Fibroblast of lung (primary cell): ENCODE data around the gene SYT17. TPM values are rescaled to one million over a fixed set of nuclear protein-coding genes. Genes with fewer than 3 reads are reported as not detected.

ENCODE experiments used
- DNase-seq, 2 donors: peaks; one replicate each; pipeline versions ENCODE4 v3.0.0 to v3.0.0-alpha.2; 2010; ENCODE audit warnings: low read depth in 2 of 2
- H2AFZ ChIP-seq: 2 replicates; pipeline ENCODE4 v1.5.1; 2012; ENCODE audit warnings: low read length, control low read depth, inconsistent platforms
- H3K27ac ChIP-seq: 2 replicates; pipeline ENCODE4 v1.5.1; 2011; ENCODE audit warnings: low read length, control low read depth; ENCODE audit not compliant: insufficient read depth
- H3K27me3 ChIP-seq: 2 replicates; pipeline ENCODE4 v1.5.1; 2011; ENCODE audit warnings: mild to moderate bottlenecking, low read length; ENCODE audit not compliant: control insufficient read depth, insufficient read depth
- H3K36me3 ChIP-seq: 2 replicates; pipeline ENCODE4 v1.5.1; 2011; ENCODE audit warnings: low read length; ENCODE audit not compliant: control insufficient read depth, insufficient read depth
- H3K4me1 ChIP-seq: 2 replicates; pipeline ENCODE4 v1.5.1; 2011; ENCODE audit warnings: low read length; ENCODE audit not compliant: control insufficient read depth, insufficient read depth; ENCODE audit errors: extremely low read depth
- H3K4me2 ChIP-seq: 2 replicates; pipeline ENCODE4 v1.5.1; 2011; ENCODE audit warnings: low read length, control low read depth; ENCODE audit not compliant: insufficient read depth; ENCODE audit errors: extremely low read depth
- H3K4me3 ChIP-seq, 4 experiments: fragments of 200-600 bp in 1 of 4; sonication (generic) in 1 of 4; replicated peaks in 1 of 4; 2 replicates each; pipeline ENCODE4 v1.5.1; 2011 to 2016; ENCODE audit warnings: low read length in 4 of 4, low read depth in 3 of 4, mild to moderate bottlenecking in 3 of 4, control low read depth in 2 of 4, inconsistent platforms in 1 of 4, mixed read lengths in 1 of 4; ENCODE audit not compliant: insufficient read depth in 1 of 4; ENCODE audit errors: control extremely low read depth in 1 of 4
- H3K79me2 ChIP-seq: 2 replicates; pipeline ENCODE4 v1.5.1; 2012; ENCODE audit warnings: mild to moderate bottlenecking, low read length, inconsistent platforms; ENCODE audit not compliant: control insufficient read depth, insufficient read depth
- H3K9ac ChIP-seq: 2 replicates; pipeline ENCODE4 v1.5.1; 2011; ENCODE audit warnings: mild to moderate bottlenecking, low read length, control low read depth; ENCODE audit not compliant: insufficient read depth
- H3K9me3 ChIP-seq: 2 replicates; pipeline ENCODE4 v1.5.1; 2012; ENCODE audit warnings: low read depth, low read length; ENCODE audit not compliant: control insufficient read depth, insufficient read depth
- H4K20me1 ChIP-seq: 2 replicates; pipeline ENCODE4 v1.5.1; 2011; ENCODE audit warnings: low read length; ENCODE audit not compliant: control insufficient read depth, insufficient read depth; ENCODE audit errors: extremely low read depth
- CTCF ChIP-seq, 2 donors: IDR thresholded peaks in 1 of 2; conservative IDR thresholded peaks in 1 of 2; 1 replicate in 1 of 2; 2 replicates in 1 of 2; pipeline ENCODE4 v1.5.1; 2011 to 2012; ENCODE audit warnings: low read length in 2 of 2, control low read depth in 1 of 2, inconsistent platforms in 1 of 2, low read depth in 1 of 2, mild to moderate bottlenecking in 1 of 2
- EZH2 ChIP-seq: IDR thresholded peaks from 2 replicates; pipeline ENCODE4 v1.5.1; 2012; ENCODE audit warnings: low read length, control low read depth, mild to moderate bottlenecking; ENCODE audit errors: missing control alignments
- polyA plus RNA-seq, 2 donors: library from polyadenylated mRNA; depleted of rRNA in 1 of 2; stranded (reverse) in 1 of 2; unstranded in 1 of 2; fragments of >200 nt; gene quantifications; 2 replicates each; pipeline ENCODE4 v1.2.1, GENCODE V29; 2011 to 2012; ENCODE audit warnings: missing spikeins in 1 of 2
- total RNA-seq: library from RNA; depleted of rRNA; stranded (reverse); fragments of >200 nt; gene quantifications from 2 replicates; pipeline ENCODE4 v1.2.1, GENCODE V29; 2014

SYT17 gene
- total and polyA plus RNA-seq, 2 donors (not counting 1 experiment from before 2014, with no cell fraction given): 0.33 TPM; not detected in 1

- Histone ChIP-seq H3K9ac (no peak overlapping the region), H2AFZ (no peak overlapping the region), H3K4me3 (no peak overlapping the region), H3K4me1 (peaks cover 11% of the 10 kb centered on the region), H3K27ac (no peak overlapping the region), H3K27me3 (no peaks in the 10 kb centered on the region), H3K79me2 (peaks cover 14% of the 10 kb centered on the region), H3K36me3 (no peaks in the 10 kb centered on the region), H4K20me1 (no peaks in the 10 kb centered on the region), H3K4me2 (no peak overlapping the region), H3K9me3 (no peaks in the 10 kb centered on the region)
- DNase-seq: no peak
- TF ChIP-seq EZH2 (no peak), CTCF (conservative IDR thresholded peaks at IDR 0.05 in 1 of 2, IDR thresholded peaks at IDR 0.05 in 1 of 2; ENCODE audit: low read depth in 1 of 2, low read length in 2 of 2) (no peak)
Measured at GRCh38 chr16:19123535-19124178, 44.4 kb upstream of the SYT17 start.

GRCh38 chr16:19126300-19126699 is 41.7 kb upstream of the SYT17 start:
- H3K36me3 ChIP-seq: no peaks in the 10 kb centered on the region
- TF ChIP-seq EZH2 (no peak), CTCF (conservative IDR thresholded peaks at IDR 0.05 in 1 of 2, IDR thresholded peaks at IDR 0.05 in 1 of 2; ENCODE audit: low read depth in 1 of 2, low read length in 2 of 2) (no peak)
- DNase-seq: no peak
- H3K9ac ChIP-seq: no peak overlapping the region
- H3K27ac ChIP-seq: no peak overlapping the region
- H3K4me1 ChIP-seq: peaks cover 9% of the 10 kb centered on the region
- no peaks in the 10 kb centered on the region for H3K9me3 ChIP-seq
- H3K79me2 ChIP-seq: peaks cover 4% of the 10 kb centered on the region
- H3K4me3 ChIP-seq: no peak overlapping the region
- H3K27me3 ChIP-seq: no peaks in the 10 kb centered on the region
- H2AFZ ChIP-seq: no peak overlapping the region
- no peak overlapping the region for H3K4me2 ChIP-seq
- H4K20me1 ChIP-seq: no peaks in the 10 kb centered on the region

- Histone ChIP-seq H3K36me3 (no peaks in the 10 kb centered on the region), H3K4me1 (peaks cover 15% of the 10 kb centered on the region), H3K4me3 (no peak overlapping the region), H3K79me2 (no peaks in the 10 kb centered on the region), H2AFZ (no peak overlapping the region), H3K9ac (no peak overlapping the region), H3K27ac (no peak overlapping the region), H4K20me1 (no peaks in the 10 kb centered on the region), H3K9me3 (no peaks in the 10 kb centered on the region), H3K4me2 (no peak overlapping the region), H3K27me3 (no peaks in the 10 kb centered on the region)
- TF ChIP-seq CTCF (conservative IDR thresholded peaks at IDR 0.05 in 1 of 2, IDR thresholded peaks at IDR 0.05 in 1 of 2; ENCODE audit: low read depth in 1 of 2, low read length in 2 of 2) (no peak), EZH2 (no peak)
- DNase-seq: no peak
Measured at GRCh38 chr16:19127205-19127604, 40.8 kb upstream of the SYT17 start.
